A549 (cell line): Measurements from ENCODE around the gene PDE3A. TPM values are rescaled to one million over a fixed set of nuclear protein-coding genes. Genes with fewer than 3 reads are reported as not detected.

Experiments
- ATAC-seq, 2 experiments: fragments of 200-7000 bp in 1 of 2; fragments of >200 bp in 1 of 2; cut with Nextera tagmentation in 1 of 2; cut with Tn5 transposase in 1 of 2; 3 replicates each; pipeline versions ENCODE4 v1.8.0 to v1.9.1; 2018 to 2020; ENCODE audit warnings: mild to moderate bottlenecking in 1 of 2, moderate library complexity in 1 of 2
- CTCF ChIA-PET: fragments of 300-600 bp; sonication (Branson Sonifier 250); formaldehyde crosslinking; extraction: SDS; loops from one replicate; lab custom pipeline; 2021; ENCODE audit warnings: antibody characterized with exemption, inconsistent platforms; lab: Yijun Ruan, JAX
- POLR2A ChIA-PET: fragments of 350-600 bp; formaldehyde crosslinking; extraction: SDS; loops from one replicate; lab custom pipeline; 2021; ENCODE audit warnings: antibody characterized with exemption, inconsistent platforms; lab: Yijun Ruan, JAX
- DNase-seq, 2 experiments: peaks; one replicate each; pipeline versions ENCODE4 v3.0.0 to v3.0.0-alpha.2; 2011 to 2016; ENCODE audit warnings: low read depth in 1 of 2, low spot score in 1 of 2
- FAIRE-seq: peaks from 2 replicates; lab custom pipeline; 2011; peaks lifted over from hg19 to GRCh38; lab: Jason Lieb, UNC
- H3K27ac ChIP-seq, 2 experiments: fragments of >200 bp; sonication (Bioruptor Twin); formaldehyde crosslinking; 3 replicates each; pipeline ENCODE4 v1.5.1; 2016 to 2017
- H3K4me1 ChIP-seq: fragments of >200 bp; sonication (Bioruptor Twin); formaldehyde crosslinking; 3 replicates; pipeline ENCODE4 v1.6.1; 2016
- H3K4me2 ChIP-seq: fragments of >200 bp; sonication (Bioruptor Twin); formaldehyde crosslinking; 3 replicates; pipeline ENCODE4 v1.6.1; 2016
- H3K4me3 ChIP-seq: fragments of >200 bp; sonication (Bioruptor Twin); formaldehyde crosslinking; 3 replicates; pipeline ENCODE4 v1.5.1; 2016
- H3K9me3 ChIP-seq: fragments of >200 bp; sonication (Bioruptor Twin); formaldehyde crosslinking; 3 replicates; pipeline ENCODE4 v1.6.1; 2016
- BHLHE40 ChIP-seq: IDR thresholded peaks from 2 replicates; pipeline ENCODE4 v1.6.1; 2012; ENCODE audit warnings: low read depth, low read length, inconsistent platforms
- CBX2 ChIP-seq: fragments of 200-600 bp; sonication (generic); IDR thresholded peaks from 2 replicates; pipeline ENCODE4 v1.6.1; 2016; ENCODE audit warnings: low read depth, mild to moderate bottlenecking, borderline replicate concordance
- FOSB ChIP-seq: fragments of 250-450 bp; sonication (Bioruptor Pico); IDR thresholded peaks from 2 replicates; pipeline ENCODE4 v1.5.0; 2020; ENCODE audit warnings: mild to moderate bottlenecking, moderate library complexity
- FOXS1 ChIP-seq: fragments of 250-450 bp; sonication (Bioruptor Pico); IDR thresholded peaks from 2 replicates; pipeline ENCODE4 v1.5.0; 2020; ENCODE audit warnings: mild to moderate bottlenecking, moderate library complexity
- GATA3 ChIP-seq: IDR thresholded peaks from 2 replicates; pipeline ENCODE4 v1.6.1; 2012; ENCODE audit warnings: borderline replicate concordance
- HOXB5 ChIP-seq: fragments of 250-450 bp; sonication (Bioruptor Pico); IDR thresholded peaks from 2 replicates; pipeline ENCODE4 v1.5.0; 2020; ENCODE audit warnings: mild to moderate bottlenecking, moderate library complexity
- KDM5A ChIP-seq: fragments of 200-600 bp; sonication (generic); IDR thresholded peaks from 2 replicates; pipeline ENCODE4 v1.6.1; 2016; ENCODE audit warnings: antibody characterized with exemption, mild to moderate bottlenecking
- NR3C1 ChIP-seq: fragments of >200 bp; sonication (Bioruptor Twin); formaldehyde crosslinking; IDR thresholded peaks from 3 replicates; pipeline ENCODE4 v1.6.1; 2017
- SMC3 ChIP-seq: fragments of >200 bp; sonication (Bioruptor Twin); formaldehyde crosslinking; IDR thresholded peaks from 3 replicates; pipeline ENCODE4 v1.6.1; 2018; ENCODE audit warnings: inconsistent platforms
- SREBF2 ChIP-seq: fragments of 450-650 bp; IDR thresholded peaks from 2 replicates; pipeline ENCODE4 v1.6.1; 2014; ENCODE audit warnings: mild to moderate bottlenecking, moderate library complexity
- ZFP36 ChIP-seq: fragments of 450-650 bp; IDR thresholded peaks from 2 replicates; pipeline ENCODE4 v1.6.1; 2014; ENCODE audit warnings: borderline replicate concordance; ENCODE audit not compliant: partially characterized antibody
- WGBS: methylation state at CpG from one replicate; pipeline ENCODE4 v1.1.6; 2017; ENCODE audit errors: missing lambda C conversion rate; 5-methylcytosine and 5-hydroxymethylcytosine counted together
- polyA plus RNA-seq, 4 experiments: library from polyadenylated mRNA; depleted of rRNA in 3 of 4; stranded (reverse); fragments of >200 nt; fragmentation: RNase III in 1 of 4; extraction: RNeasy Plus Mini Kit Qiagen cat#74134 plus additional on column Dnase treatment in 1 of 4; gene quantifications; 2 replicates in 3 of 4; 3 replicates in 1 of 4; pipeline ENCODE4 v1.2.3, GENCODE V29; 2011 to 2017
- TF ChIP-seq, protein P1 (sequence below): fragments of 150-350 bp; IDR thresholded peaks from 2 replicates; pipeline ENCODE4 v1.6.1; 2014; ENCODE audit warnings: low read depth, mild to moderate bottlenecking, low read length
- TF ChIP-seq, protein P2 (sequence below): fragments of >200 bp; sonication (Bioruptor Twin); formaldehyde crosslinking; IDR thresholded peaks from 3 replicates; pipeline ENCODE4 v1.5.1; 2016
- TF ChIP-seq, protein P3 (sequence below): IDR thresholded peaks from 2 replicates; pipeline ENCODE4 v1.6.1; 2012
- TF ChIP-seq, protein P4 (sequence below): IDR thresholded peaks from 2 replicates; pipeline ENCODE4 v1.6.1; 2012
- TF ChIP-seq, protein P5 (sequence below): fragments of >200 bp; sonication (Bioruptor Twin); formaldehyde crosslinking; IDR thresholded peaks from 3 replicates; pipeline ENCODE4 v1.6.1; 2016
- TF ChIP-seq, protein P6 (sequence below): fragments of 250-450 bp; sonication (Bioruptor Pico); IDR thresholded peaks from 2 replicates; pipeline ENCODE4 v1.5.0; 2021; ENCODE audit warnings: mild to moderate bottlenecking, moderate library complexity, borderline replicate concordance
- TF ChIP-seq, protein P7 (sequence below): IDR thresholded peaks from 2 replicates; pipeline ENCODE4 v1.6.1; 2012; ENCODE audit warnings: low read depth, borderline replicate concordance

The PDE3A gene
- polyA plus RNA-seq, 2 of the 4 experiments (the other 2 are of a cell fraction), result 7.6 to 12.7 TPM

DNA sequence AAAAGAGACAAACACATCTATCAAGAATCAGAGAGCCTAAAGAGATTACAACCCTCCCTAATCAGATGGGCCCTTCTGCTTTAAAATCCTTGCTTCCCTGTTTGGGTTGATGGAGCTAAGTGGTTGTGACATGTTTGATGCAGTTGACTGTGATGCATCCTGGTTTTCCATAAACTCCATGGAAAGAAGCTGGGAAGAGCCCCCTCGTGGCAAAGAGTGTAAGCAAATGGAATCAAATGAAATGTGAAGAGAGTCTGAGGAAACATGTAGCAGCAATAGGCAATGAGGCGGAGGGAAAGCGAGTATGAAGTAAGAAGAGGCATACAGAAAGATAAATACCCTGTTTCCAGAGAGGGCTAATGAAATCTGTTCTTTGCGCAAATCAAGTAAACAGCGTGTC lies 256.4 kb downstream of the PDE3A start (continued):
- TF ChIP-seq, protein P1, sequence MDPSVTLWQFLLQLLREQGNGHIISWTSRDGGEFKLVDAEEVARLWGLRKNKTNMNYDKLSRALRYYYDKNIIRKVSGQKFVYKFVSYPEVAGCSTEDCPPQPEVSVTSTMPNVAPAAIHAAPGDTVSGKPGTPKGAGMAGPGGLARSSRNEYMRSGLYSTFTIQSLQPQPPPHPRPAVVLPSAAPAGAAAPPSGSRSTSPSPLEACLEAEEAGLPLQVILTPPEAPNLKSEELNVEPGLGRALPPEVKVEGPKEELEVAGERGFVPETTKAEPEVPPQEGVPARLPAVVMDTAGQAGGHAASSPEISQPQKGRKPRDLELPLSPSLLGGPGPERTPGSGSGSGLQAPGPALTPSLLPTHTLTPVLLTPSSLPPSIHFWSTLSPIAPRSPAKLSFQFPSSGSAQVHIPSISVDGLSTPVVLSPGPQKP, result no peak
- TF ChIP-seq, protein P2, sequence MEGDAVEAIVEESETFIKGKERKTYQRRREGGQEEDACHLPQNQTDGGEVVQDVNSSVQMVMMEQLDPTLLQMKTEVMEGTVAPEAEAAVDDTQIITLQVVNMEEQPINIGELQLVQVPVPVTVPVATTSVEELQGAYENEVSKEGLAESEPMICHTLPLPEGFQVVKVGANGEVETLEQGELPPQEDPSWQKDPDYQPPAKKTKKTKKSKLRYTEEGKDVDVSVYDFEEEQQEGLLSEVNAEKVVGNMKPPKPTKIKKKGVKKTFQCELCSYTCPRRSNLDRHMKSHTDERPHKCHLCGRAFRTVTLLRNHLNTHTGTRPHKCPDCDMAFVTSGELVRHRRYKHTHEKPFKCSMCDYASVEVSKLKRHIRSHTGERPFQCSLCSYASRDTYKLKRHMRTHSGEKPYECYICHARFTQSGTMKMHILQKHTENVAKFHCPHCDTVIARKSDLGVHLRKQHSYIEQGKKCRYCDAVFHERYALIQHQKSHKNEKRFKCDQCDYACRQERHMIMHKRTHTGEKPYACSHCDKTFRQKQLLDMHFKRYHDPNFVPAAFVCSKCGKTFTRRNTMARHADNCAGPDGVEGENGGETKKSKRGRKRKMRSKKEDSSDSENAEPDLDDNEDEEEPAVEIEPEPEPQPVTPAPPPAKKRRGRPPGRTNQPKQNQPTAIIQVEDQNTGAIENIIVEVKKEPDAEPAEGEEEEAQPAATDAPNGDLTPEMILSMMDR, result peak; percentile 51
- TF ChIP-seq NR3C1, result no peak
- TF ChIP-seq FOXS1 (CRISPR knock-in tag), result no peak
- no peak for TF ChIP-seq CBX2
- TF ChIP-seq BHLHE40, result no peak
- no peak for TF ChIP-seq FOSB (CRISPR knock-in tag)
- TF ChIP-seq, all 56 proteins: peak for 4

DNA sequence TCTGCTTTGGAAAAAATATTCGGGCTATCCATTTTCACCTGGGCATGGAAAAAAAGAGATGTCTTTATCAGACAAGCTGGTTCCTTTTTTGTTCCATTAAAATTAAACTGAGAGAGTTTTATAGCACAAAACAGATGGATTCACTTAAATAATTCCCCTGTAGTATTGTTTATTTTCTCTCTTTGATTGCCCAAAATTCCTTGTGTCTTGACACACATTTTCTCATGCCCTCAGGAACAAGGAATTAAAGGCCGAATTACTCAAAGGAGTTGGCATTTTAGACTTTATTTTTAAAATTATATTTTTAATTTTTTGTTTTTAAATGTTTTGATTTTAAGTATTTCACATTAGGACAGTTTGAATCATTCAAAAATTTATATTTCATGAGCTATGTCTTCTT lies 257.2 kb downstream of the PDE3A start:
- FAIRE-seq (no peak), DNase-seq (no peak), ATAC-seq (no peak)
- peaks cover 46% of the 10 kb centered on the region for H3K4me1 ChIP-seq
- ChIA-PET POLR2A (no interaction called here), CTCF (interaction anchor here (0.6 to 1.3 kb wide), 3 partner anchors 10 to 184 kb away, joined by 3 to 4 read pairs (median 3); no protein-coding TSS in a partner anchor)
- no peaks in the 10 kb centered on the region for H3K9me3 ChIP-seq
- no peak overlapping the region for H3K4me3 ChIP-seq
- H3K4me2 ChIP-seq, result no peak overlapping the region
- TF ChIP-seq, protein P3, sequence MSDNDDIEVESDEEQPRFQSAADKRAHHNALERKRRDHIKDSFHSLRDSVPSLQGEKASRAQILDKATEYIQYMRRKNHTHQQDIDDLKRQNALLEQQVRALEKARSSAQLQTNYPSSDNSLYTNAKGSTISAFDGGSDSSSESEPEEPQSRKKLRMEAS, result no peak
- no peak for TF ChIP-seq SREBF2
- no peak for TF ChIP-seq HOXB5 (CRISPR knock-in tag)
- TF ChIP-seq, protein P4, sequence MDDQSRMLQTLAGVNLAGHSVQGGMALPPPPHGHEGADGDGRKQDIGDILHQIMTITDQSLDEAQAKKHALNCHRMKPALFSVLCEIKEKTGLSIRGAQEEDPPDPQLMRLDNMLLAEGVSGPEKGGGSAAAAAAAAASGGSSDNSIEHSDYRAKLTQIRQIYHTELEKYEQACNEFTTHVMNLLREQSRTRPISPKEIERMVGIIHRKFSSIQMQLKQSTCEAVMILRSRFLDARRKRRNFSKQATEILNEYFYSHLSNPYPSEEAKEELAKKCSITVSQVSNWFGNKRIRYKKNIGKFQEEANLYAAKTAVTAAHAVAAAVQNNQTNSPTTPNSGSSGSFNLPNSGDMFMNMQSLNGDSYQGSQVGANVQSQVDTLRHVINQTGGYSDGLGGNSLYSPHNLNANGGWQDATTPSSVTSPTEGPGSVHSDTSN, result no peak
- TF ChIP-seq, protein P5, sequence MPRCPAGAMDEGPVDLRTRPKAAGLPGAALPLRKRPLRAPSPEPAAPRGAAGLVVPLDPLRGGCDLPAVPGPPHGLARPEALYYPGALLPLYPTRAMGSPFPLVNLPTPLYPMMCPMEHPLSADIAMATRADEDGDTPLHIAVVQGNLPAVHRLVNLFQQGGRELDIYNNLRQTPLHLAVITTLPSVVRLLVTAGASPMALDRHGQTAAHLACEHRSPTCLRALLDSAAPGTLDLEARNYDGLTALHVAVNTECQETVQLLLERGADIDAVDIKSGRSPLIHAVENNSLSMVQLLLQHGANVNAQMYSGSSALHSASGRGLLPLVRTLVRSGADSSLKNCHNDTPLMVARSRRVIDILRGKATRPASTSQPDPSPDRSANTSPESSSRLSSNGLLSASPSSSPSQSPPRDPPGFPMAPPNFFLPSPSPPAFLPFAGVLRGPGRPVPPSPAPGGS, result no peak
- no peak for TF ChIP-seq GATA3
- TF ChIP-seq, protein P6, sequence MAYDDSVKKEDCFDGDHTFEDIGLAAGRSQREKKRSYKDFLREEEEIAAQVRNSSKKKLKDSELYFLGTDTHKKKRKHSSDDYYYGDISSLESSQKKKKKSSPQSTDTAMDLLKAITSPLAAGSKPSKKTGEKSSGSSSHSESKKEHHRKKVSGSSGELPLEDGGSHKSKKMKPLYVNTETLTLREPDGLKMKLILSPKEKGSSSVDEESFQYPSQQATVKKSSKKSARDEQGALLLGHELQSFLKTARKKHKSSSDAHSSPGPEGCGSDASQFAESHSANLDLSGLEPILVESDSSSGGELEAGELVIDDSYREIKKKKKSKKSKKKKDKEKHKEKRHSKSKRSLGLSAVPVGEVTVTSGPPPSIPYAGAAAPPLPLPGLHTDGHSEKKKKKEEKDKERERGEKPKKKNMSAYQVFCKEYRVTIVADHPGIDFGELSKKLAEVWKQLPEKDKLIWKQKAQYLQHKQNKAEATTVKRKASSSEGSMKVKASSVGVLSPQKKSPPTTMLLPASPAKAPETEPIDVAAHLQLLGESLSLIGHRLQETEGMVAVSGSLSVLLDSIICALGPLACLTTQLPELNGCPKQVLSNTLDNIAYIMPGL (CRISPR knock-in tag), result no peak
- TF ChIP-seq ZFP36, result no peak
- TF ChIP-seq, protein P1, result no peak
- TF ChIP-seq KDM5A, result no peak
- TF ChIP-seq, protein P7, sequence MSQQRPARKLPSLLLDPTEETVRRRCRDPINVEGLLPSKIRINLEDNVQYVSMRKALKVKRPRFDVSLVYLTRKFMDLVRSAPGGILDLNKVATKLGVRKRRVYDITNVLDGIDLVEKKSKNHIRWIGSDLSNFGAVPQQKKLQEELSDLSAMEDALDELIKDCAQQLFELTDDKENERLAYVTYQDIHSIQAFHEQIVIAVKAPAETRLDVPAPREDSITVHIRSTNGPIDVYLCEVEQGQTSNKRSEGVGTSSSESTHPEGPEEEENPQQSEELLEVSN, result no peak
- no peak for TF ChIP-seq SMC3
- 72% methylated on average over 2 of the region's 2 CpGs for WGBS
- H3K27ac ChIP-seq, result no peak overlapping the region; a peak in 1 of 6 replicates
